NCI-H2107 (cell line): ENCODE data around the gene FNDC10.
"Not testable (repeated sequence)": the region's sequence is repeated elsewhere in the genome, so short reads cannot be mapped to it uniquely, and the experiment has no call there.

Experiments used
- DNase-seq: peaks from one replicate; lab custom pipeline; 2025; lab: John Stamatoyannopoulos, UW

Gene FNDC10

DNA sequence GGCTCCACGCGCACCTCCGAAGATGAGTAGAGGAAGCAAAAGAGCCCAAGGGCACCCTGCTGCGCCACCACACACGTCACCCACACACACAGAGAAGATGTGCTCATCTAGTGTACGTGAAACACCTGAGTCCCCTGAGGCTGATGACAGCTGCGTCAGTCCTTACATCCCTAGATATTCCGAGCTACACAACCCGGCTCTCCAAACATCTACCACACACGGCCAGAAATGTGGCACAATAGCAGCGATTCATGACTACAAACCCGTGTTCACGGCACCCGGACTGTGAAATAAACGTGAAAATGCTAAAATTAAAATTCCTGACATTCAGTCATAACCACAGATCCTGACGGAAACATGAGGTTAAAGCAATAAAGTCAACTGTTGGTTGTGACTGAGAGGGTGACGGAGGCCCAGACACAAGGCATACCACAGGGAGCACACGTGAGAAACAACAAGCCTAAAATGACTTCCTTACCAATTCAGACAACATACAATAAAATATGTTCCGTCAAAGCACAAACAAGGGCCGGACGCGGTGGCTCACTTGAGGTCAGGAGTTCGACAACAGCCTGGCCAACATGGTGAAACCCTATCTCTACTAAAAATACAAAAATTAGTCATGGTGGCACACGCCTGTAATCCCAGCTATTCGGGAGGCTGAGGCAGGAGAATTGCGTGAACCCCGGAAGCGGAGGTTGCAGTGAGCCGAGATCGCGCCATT is 32.6 kb downstream of the FNDC10 start:
- no peak for DNase-seq

DNA sequence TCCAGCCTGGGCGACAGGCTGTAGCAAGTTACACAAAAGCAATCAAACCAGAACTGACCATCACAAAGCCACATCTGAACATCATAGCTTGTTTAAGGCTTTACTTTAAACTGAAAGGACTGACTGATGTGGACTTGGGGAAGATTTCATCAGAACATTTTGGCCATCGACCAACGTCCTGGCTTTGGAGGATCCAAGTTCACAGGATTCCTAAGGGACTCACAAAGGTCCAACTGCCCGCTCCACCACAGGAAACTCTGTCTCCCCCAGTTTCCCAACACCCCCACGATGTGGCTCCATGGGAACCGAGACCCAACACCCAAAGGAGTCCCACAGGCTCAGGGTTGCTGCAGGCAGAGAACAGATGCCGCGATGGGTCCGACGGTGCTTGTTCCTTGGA is 34.6 kb downstream of the FNDC10 start:
- no peak for DNase-seq

GRCh38 chr1:1564268-1564667 is 35.7 kb downstream of the FNDC10 start:
- DNase-seq = no peak

DNA sequence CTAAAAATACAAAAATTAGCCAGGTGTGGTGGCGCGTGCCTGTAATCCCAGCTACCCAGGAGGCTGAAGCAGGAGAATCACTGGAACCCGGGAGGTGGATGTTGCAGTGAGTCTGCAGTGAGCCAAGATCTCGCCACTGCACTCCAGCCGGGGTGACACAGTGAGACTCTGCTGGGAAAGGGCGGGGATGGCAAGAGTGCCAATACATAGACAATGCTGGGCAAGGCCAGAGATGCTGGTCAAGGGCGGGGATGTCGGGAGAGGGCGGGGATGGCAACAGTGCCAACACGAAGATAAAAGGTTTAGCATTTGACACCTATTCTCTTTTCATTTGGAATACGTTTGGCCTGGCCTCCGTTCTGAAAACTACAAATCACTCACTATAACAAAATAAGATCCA is 36.2 kb downstream of the FNDC10 start:
- no peak for DNase-seq

- DNase-seq = no peak
These were observed 37.3 kb downstream of the FNDC10 start for GRCh38 chr1:1562556-1563195.

GRCh38 chr1:1561801-1562470 is 38.0 kb downstream of the FNDC10 start:
- no peak for DNase-seq

DNA sequence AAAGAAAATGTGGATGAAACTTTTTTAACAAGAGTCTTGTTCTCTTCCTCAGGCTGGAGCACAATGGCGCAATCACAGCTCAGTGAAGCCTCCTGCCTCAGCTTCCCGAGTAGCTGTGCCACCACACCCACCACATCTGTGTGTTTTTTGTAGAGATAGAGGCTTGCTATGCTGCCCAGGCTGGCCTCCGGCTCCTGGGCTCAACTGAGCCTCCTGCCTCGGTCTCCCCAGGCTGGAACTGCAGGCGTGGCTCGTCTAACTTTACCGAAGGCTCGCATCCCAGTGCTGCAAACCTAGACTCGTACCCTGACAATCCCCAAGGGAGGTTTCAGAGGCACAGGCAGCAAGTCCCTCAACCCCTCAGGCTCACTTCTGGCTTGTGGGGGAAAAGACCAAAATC is 39.8 kb downstream of the FNDC10 start:
- no peak for DNase-seq

- no peak for DNase-seq
These were observed 40.9 kb downstream of the FNDC10 start for GRCh38 chr1:1559066-1559465.

- DNase-seq = no peak
These were observed 41.3 kb downstream of the FNDC10 start for GRCh38 chr1:1558591-1558990.

DNA sequence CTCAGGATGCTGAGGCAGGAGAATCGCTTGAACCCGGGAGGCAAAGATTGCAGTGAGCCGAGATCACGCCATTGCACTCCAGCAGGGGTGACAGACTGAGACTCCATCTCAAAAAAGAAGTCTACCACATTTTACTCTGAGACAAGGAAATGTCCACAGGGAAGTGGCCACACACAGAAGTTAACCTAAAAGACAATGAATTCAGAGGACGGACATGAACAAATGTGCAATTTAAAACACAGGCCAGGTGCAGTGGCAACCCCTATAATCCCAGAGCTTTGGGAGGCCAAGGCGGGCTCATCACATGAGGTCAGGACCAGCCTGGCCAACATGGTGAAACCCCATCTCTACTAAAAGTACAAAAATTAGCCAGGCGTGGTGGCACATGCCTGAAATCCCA is 42.2 kb downstream of the FNDC10 start:
- not testable (repeated sequence) for DNase-seq

DNA sequence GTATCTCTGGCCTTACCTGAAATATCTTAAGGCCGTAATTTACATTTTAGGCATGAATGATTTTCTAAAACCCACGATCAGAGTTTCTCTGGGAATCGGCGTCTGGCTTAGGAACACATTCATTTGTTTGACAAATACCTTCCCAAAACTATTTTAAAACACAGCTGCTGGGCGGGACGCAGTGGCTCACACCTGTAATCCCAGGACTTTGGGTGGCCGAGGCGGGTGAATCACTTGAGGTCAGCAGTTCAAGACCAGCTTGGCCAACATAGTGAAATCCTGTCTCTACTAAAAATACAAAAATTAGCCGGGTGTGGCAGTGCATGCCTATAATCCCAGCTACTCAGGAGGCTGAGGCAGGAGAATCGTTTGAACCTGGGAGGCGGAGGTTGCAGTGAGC is 43.0 kb downstream of the FNDC10 start:
- not testable (repeated sequence) for DNase-seq

GRCh38 chr1:1556505-1556904 is 43.4 kb downstream of the FNDC10 start:
- DNase-seq = no peak

DNA sequence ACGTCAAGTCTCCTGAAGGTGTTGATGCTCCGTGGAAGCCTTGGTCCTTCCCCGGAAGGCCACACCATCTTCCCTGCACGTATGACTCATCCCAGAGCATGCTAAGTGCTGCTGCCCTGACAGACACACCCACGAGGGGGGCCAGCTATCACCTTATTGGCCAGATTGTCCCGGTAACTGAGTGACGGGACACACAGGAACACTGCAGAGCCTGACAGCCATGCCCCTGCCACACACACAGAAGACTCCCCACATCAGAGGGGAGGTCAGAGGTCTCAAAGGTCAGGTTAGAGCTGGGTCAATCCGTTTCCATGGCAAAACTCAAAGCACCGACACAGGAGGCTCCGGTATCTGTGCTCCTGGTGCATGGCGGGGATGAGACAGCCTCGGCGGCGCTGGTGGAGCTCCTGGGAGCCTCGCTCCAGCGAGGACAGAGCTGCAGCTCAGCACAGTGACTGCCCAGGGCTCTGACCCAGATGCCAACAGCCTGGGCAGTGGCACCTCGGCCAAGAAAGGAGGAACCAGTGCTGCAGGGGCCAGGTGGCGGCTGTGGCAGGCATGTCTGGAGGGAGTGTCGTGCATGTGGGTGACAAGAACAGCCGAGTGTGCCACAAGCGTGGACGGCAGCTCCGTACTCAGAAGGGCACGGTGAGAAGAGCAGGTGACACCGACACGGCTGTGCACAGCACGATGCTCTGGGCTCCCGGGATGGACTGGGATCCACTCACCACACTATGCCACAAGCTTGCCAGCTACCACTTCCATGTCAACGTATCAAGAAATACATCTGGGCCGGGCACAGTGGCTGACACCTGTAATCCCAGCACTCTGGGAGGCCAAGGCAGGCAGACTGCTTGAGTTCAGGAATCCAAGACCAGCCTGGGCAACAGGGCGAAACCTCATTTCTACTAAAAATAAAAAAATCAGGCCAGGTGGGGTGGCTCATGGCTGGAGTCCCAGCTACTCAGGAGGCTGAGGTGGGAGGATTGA is 44.7 kb downstream of the FNDC10 start:
- DNase-seq = no peak

DNA sequence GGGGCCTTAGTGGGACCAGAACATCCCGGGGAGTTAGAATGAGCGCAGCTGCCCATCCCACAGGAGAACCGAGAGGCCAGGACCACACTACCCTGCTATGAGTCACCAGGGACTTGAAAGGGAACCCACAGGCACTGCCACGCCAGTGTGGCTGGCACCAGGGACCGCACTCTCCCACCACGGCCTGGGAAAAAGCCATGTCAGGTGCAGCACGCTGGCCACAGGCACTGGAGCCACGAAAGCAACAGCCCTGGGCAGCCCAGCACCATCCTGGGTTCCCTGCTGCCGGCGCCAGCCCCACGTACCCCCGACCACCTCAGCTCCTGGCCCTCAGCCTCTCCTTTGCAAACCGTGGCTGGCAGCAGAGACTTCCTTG is 45.4 kb downstream of the FNDC10 start:
- DNase-seq = no peak

- DNase-seq = no peak
These were observed 46.0 kb downstream of the FNDC10 start for GRCh38 chr1:1553821-1554494.

- DNase-seq = no peak
These were observed 47.7 kb downstream of the FNDC10 start for GRCh38 chr1:1552263-1552639.

DNA sequence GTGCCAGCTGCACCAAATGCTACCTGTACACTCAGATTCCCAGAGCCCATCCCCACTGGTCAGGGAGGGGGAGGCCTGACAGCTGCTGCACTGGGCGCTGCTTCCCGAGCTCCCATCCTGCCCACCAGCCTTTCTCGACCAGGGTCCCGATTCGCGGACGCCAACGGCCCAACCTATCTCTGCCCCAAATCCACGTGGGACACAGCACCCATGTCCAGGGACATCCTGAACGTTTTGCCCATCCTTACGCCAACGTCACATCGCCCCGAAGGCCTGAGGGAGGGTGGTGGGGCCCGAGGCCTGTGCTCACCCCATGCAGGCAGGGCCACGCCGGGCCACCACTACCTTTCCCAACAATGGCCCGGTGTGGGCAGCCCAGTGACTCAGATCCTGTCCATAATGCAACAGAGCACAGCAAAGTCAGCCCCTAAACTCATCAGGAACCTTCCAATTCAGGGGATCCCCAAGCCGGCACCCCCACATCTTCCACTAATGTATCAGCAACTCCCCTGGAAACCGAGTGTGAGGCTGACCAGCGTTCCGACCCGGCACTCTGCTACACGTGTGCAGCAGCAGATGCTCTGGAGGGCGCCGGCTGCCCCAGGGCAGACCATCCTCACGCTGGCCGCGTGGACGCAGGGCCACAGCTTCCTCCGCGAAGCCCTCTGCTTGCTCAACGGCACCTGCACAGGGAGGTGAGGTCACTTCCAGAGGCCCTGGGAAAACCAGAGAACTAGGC is 48.2 kb downstream of the FNDC10 start:
- DNase-seq = no peak

DNA sequence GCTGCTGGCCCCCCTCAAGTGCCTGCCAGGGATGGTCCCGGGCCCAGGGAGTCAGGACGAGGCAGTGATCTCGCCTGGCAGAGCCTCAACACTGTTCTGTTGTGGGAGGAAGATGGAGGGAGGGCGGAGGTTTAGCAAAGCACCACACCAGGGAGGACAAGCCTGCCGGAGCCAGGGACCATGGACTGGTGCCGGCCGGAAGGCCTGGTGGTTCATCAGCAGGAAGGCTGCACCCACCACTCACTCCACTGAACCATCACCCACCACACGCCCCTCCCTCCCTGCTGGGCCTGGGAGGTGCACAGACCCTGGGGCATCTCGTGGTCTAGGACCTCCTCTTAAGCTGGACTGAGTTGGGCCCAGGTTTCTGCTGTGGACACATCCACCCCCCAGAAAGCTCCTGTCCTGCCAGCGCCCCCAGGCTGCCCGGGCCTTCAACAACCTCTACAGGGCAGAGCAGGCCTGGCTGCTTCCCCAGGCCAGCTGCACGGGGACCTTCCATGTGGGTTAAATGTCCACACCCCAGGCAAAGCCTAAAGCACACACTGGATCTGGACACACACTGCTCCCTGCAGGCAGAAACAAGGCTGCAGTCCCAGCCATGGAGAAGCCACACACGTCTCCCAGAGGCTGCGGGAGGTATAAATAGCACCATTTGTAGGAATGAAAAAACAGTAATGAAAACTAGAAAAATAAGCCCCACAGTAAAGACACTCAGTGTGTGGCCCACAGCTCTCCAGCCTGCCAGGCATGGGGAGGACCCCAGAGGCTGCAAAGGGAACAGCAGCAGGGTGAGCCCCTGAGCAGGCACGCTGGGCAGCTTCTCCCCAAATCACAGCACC is 49.1 kb downstream of the FNDC10 start:
- no peak for DNase-seq

GRCh38 chr1:1550087-1550486 is 49.8 kb downstream of the FNDC10 start:
- no peak for DNase-seq

GRCh38 chr1:1548591-1548990 is 51.3 kb downstream of the FNDC10 start:
- no peak for DNase-seq
